Osteocyte (in vitro differentiated cells): Measurements from ENCODE around the gene CC2D1B. TPM values are rescaled to one million over a fixed set of nuclear protein-coding genes. Genes with fewer than 3 reads are reported as not detected.

Experiments used
- DNase-seq: peaks from one replicate; pipeline ENCODE4 v3.0.0; 2021; ENCODE audit warnings: mixed read lengths; ENCODE audit not compliant: unreplicated experiment; ENCODE audit errors: extremely low spot score
- H3K27ac Mint-ChIP-seq: one replicate; pipeline ENCODE4 v1.8.0; 2021; ENCODE audit warnings: mild to moderate bottlenecking, mixed read lengths; ENCODE audit not compliant: unreplicated experiment
- H3K27me3 Mint-ChIP-seq: one replicate; pipeline ENCODE4 v1.8.0; 2021; ENCODE audit warnings: mixed read lengths; ENCODE audit not compliant: unreplicated experiment
- H3K36me3 Mint-ChIP-seq: one replicate; pipeline ENCODE4 v1.8.0; 2021; ENCODE audit warnings: mixed read lengths; ENCODE audit not compliant: unreplicated experiment
- H3K4me1 Mint-ChIP-seq: one replicate; pipeline ENCODE4 v1.8.0; 2021; ENCODE audit warnings: mixed read lengths; ENCODE audit not compliant: unreplicated experiment
- H3K4me3 Mint-ChIP-seq: one replicate; pipeline ENCODE4 v1.8.0; 2021; ENCODE audit warnings: mild to moderate bottlenecking, moderate library complexity, mixed read lengths; ENCODE audit not compliant: unreplicated experiment
- H3K9me3 Mint-ChIP-seq: one replicate; pipeline ENCODE4 v1.8.0; 2021; ENCODE audit warnings: mixed read lengths; ENCODE audit not compliant: unreplicated experiment
- total RNA-seq: library from RNA; stranded (reverse); gene quantifications from 2 replicates; pipeline ENCODE4 v1.2.1, GENCODE V29; 2021
- TF ChIP-seq, protein P1 (sequence below): fragments of 200-600 bp; sonication (generic); IDR thresholded peaks from 2 replicates; pipeline ENCODE4 v1.5.0; 2021; ENCODE audit warnings: antibody characterized with exemption, mild to moderate bottlenecking, moderate library complexity

CC2D1B gene
- total RNA-seq, 1 donor from 2014 or later, result 44.0 TPM

DNA sequence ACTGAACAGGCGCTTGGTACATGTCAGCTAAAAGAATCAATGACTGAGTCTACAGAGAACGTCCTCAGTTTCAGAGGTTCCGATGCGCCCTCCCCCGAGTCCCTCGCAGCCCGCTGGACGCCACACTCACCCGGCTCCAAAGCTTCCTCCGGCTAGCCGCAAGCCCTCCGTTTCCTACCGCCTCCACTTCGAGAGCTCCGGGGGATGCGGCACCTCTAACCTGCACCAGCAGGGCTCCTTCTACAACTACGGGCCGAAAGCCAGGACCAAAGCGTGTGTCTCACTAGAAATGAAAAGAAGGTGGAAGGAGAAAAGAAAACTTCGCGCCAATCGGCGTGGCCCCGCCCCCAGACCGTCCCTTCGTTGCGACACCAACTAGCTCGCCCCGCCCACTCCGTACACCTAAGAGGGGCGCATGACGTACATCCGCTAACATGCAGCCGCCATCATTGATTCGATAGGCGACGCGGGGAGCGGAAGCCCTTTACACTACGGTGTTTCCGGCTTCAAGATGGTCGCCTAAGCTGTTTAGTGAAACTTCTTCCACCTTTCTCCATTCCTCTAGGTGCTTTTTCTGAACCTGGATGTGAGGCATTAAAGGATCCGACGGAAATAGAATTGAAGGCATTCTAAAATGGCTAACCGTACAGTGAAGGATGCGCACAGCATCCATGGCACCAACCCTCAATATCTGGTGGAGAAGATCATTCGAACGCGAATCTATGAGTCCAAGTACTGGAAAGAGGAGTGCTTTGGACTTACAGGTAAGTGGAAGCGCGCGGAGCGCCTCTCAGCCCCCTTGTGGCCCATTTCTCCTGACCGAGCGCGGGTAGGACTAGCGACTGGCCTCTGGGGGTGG, 38.3 kb upstream of the CC2D1B start, which contains the start of the genes ORC1 and PRPF38A:
Gene ORC1, minus strand, starts transcription at position 308 of the 859 bp plus-strand sequence. CDS start 2,200 bp downstream, outside the sequence.
Gene PRPF38A, plus strand, starts transcription at position 487 of the 859 bp plus-strand sequence. Its CDS starts 148 bp downstream, at position 635.
- H3K9me3 Mint-ChIP-seq, result no peaks in the 10 kb centered on the region
- DNase-seq, result peak; percentile 97
- TF ChIP-seq, protein P1, sequence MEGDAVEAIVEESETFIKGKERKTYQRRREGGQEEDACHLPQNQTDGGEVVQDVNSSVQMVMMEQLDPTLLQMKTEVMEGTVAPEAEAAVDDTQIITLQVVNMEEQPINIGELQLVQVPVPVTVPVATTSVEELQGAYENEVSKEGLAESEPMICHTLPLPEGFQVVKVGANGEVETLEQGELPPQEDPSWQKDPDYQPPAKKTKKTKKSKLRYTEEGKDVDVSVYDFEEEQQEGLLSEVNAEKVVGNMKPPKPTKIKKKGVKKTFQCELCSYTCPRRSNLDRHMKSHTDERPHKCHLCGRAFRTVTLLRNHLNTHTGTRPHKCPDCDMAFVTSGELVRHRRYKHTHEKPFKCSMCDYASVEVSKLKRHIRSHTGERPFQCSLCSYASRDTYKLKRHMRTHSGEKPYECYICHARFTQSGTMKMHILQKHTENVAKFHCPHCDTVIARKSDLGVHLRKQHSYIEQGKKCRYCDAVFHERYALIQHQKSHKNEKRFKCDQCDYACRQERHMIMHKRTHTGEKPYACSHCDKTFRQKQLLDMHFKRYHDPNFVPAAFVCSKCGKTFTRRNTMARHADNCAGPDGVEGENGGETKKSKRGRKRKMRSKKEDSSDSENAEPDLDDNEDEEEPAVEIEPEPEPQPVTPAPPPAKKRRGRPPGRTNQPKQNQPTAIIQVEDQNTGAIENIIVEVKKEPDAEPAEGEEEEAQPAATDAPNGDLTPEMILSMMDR, result peak; percentile 66
- peak within 1 kb of the TSS; percentile 100 for H3K4me3 Mint-ChIP-seq
- peaks cover 18% of the 10 kb centered on the region for H3K36me3 Mint-ChIP-seq
- peak within 1 kb of the TSS; percentile 95 for H3K27ac Mint-ChIP-seq
- peaks cover 34% of the 10 kb centered on the region for H3K4me1 Mint-ChIP-seq
- no peaks in the 10 kb centered on the region for H3K27me3 Mint-ChIP-seq

DNA sequence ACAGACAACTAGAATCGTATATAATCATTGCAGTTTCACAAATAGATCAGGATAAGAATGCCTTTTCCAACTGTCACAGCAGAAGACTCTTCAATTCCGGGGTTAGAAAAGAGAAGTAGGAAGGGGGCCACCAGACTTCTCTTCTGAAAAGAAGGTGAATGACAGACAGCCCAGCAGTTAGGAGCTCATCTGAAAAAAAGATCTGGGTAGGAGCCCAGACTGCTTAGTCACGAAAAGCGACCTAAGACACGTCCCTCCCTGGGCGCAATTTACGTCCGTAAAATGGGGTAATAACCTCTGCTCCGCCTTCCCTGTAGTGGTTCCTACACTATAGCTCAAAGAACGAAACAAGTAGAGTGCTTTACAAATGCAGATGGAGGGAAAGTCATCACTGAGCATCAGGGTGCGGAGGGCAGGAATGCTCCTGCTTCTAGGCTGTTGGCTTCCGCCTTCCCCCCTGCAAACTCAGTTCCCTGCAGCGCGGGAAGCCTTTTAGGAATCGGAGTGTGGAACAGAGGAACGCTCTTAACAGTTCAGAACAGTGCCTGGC, 37.6 kb upstream of the CC2D1B start:
- no peaks in the 10 kb centered on the region for H3K27me3 Mint-ChIP-seq
- peaks cover 11% of the 10 kb centered on the region for H3K36me3 Mint-ChIP-seq
- peak overlapping the region; percentile 95 for H3K27ac Mint-ChIP-seq
- TF ChIP-seq, protein P1, result no peak
- H3K9me3 Mint-ChIP-seq, result no peaks in the 10 kb centered on the region
- H3K4me1 Mint-ChIP-seq, result peaks cover 34% of the 10 kb centered on the region
- H3K4me3 Mint-ChIP-seq, result peak overlapping the region; percentile 100
- no peak for DNase-seq

DNA sequence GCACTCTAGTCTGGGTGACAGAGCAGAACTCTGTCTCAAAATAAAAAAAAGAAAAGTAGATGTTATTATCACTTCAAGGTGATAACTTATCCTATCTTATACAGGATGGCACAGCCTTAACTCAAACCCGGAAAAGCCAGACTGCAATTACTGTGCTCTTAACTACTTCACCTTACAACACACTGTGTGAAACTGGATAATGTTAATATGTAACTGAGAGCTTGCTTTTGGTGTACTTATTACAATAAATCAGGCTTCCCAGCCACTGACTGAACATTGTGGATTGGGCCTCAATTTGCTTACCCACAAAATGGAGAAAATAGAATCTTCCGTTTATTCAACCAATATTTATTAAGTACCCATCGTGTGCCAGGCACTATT, 36.8 kb upstream of the CC2D1B start:
- Mint-ChIP-seq H3K9me3 (no peaks in the 10 kb centered on the region), H3K27ac (no peak overlapping the region), H3K36me3 (peaks cover 7% of the 10 kb centered on the region), H3K4me1 (peaks cover 34% of the 10 kb centered on the region), H3K4me3 (peak overlapping the region; percentile 100), H3K27me3 (no peaks in the 10 kb centered on the region)
- no peak for DNase-seq
- TF ChIP-seq, protein P1, result no peak

DNA sequence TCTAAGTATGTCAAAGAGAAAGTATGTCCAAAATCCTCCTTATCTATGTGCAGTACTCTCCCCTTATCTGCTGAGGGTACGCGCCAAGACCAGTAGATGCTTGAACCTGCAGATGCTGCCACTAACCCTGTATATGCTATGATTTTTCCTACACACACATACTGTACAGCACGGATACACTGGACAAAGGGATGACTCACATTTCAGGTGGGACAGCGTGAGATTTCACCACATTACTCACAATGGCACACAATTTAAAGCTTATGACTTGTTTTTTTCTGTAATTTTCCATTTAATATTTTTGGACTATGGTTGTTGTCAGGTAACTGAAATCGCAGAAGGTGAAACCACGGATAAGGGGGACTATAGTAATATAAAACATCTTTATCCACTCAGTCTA, 34.1 kb upstream of the CC2D1B start:
- H3K4me3 Mint-ChIP-seq, result no peak overlapping the region
- H3K9me3 Mint-ChIP-seq, result no peaks in the 10 kb centered on the region
- H3K27ac Mint-ChIP-seq, result no peak overlapping the region
- no peaks in the 10 kb centered on the region for H3K27me3 Mint-ChIP-seq
- peaks cover 4% of the 10 kb centered on the region for H3K36me3 Mint-ChIP-seq
- peaks cover 19% of the 10 kb centered on the region for H3K4me1 Mint-ChIP-seq
- no peak for DNase-seq
- TF ChIP-seq, protein P1, result no peak

DNA sequence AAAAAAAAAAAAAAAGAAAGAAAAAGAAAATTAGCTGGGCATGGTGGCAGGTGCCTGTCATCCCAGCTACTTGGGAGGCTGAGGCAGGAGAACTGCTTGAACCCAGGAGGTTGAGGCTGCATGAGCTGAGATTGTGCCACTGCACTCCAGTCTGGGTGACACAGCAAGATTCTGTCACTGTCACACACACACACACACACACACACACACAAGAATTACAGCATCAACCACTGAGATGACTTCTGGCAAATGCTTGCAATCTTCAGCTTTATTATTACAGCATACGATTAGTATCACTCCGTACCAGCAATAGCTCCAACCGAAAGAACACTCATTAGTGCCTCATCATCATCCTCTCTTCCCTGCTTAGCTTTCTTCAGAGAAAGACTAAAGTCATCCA, 33.6 kb upstream of the CC2D1B start:
- Mint-ChIP-seq H3K4me1 (peaks cover 14% of the 10 kb centered on the region), H3K36me3 (peaks cover 4% of the 10 kb centered on the region), H3K27me3 (no peaks in the 10 kb centered on the region), H3K9me3 (no peaks in the 10 kb centered on the region), H3K27ac (no peak overlapping the region), H3K4me3 (no peak overlapping the region)
- DNase-seq, result no peak
- TF ChIP-seq, protein P1, result no peak
